MM.1S (cell line): ENCODE results near the gene LTBP1.

Source experiments
- DNase-seq: peaks from one replicate; pipeline ENCODE4 v3.0.0-alpha.2; 2015
- H2AFZ ChIP-seq: fragments of 300-600 bp; sonication (generic); 2 replicates; pipeline ENCODE4 v1.6.0; 2016; ENCODE audit warnings: antibody characterized with exemption, low read length
- H3F3A ChIP-seq: fragments of 300-600 bp; sonication (generic); 2 replicates; pipeline ENCODE4 v1.6.1; 2016; ENCODE audit warnings: mild to moderate bottlenecking, antibody characterized with exemption, low read length, moderate library complexity, mixed read lengths; ENCODE audit not compliant: insufficient read depth
- H3K27ac ChIP-seq: fragments of 300-600 bp; sonication (generic); 2 replicates; pipeline ENCODE4 v1.5.1; 2016; ENCODE audit warnings: mild to moderate bottlenecking, low read length
- H3K27me3 ChIP-seq: fragments of 300-600 bp; sonication (generic); replicated peaks from 2 replicates; pipeline ENCODE4 v1.6.0; 2016; ENCODE audit warnings: low read length; ENCODE audit not compliant: insufficient read depth
- H3K36me3 ChIP-seq: fragments of 300-600 bp; sonication (generic); replicated peaks from 2 replicates; pipeline ENCODE4 v1.6.1; 2016; ENCODE audit warnings: mild to moderate bottlenecking, low read length, mixed read lengths; ENCODE audit not compliant: insufficient read depth
- H3K4me1 ChIP-seq: fragments of 300-600 bp; sonication (generic); 2 replicates; pipeline ENCODE4 v1.6.1; 2016; ENCODE audit warnings: low read length, mixed read lengths
- H3K4me2 ChIP-seq: fragments of 300-600 bp; sonication (generic); 2 replicates; pipeline ENCODE4 v1.6.0; 2016; ENCODE audit warnings: low read depth, low read length
- H3K4me3 ChIP-seq: fragments of 300-600 bp; sonication (generic); 2 replicates; pipeline ENCODE4 v1.5.1; 2016; ENCODE audit warnings: low read length, mixed read lengths
- H3K79me2 ChIP-seq: fragments of 300-600 bp; sonication (generic); 2 replicates; pipeline ENCODE4 v1.6.1; 2016; ENCODE audit warnings: mixed run types, low read length, mixed read lengths
- H3K9ac ChIP-seq: fragments of 300-600 bp; sonication (generic); 2 replicates; pipeline ENCODE4 v1.6.1; 2016; ENCODE audit warnings: low read length, mixed read lengths
- H3K9me2 ChIP-seq: fragments of 300-600 bp; sonication (generic); replicated peaks from 2 replicates; pipeline ENCODE4 v1.6.1; 2016; ENCODE audit warnings: mild to moderate bottlenecking, low read length, mixed read lengths; ENCODE audit not compliant: insufficient read depth
- H3K9me3 ChIP-seq: fragments of 300-600 bp; sonication (generic); replicated peaks from 2 replicates; pipeline ENCODE4 v1.6.1; 2016; ENCODE audit warnings: mild to moderate bottlenecking, low read length, mixed read lengths; ENCODE audit not compliant: insufficient read depth
- H4K20me1 ChIP-seq: fragments of 300-600 bp; sonication (generic); 2 replicates; pipeline ENCODE4 v1.6.1; 2016; ENCODE audit warnings: mild to moderate bottlenecking, low read length, moderate library complexity, mixed read lengths; ENCODE audit not compliant: insufficient read depth
- EZH2 ChIP-seq: fragments of 300-600 bp; sonication (generic); optimal IDR thresholded peaks from 2 replicates; pipeline ENCODE3; 2017; ENCODE audit warnings: low read depth, mild to moderate bottlenecking, antibody characterized with exemption, low read length, mixed read lengths
- EZH2phosphoT487 ChIP-seq: fragments of 300-600 bp; sonication (generic); IDR thresholded peaks from 2 replicates; pipeline ENCODE4 v1.6.1; 2018; ENCODE audit warnings: antibody characterized with exemption, low read length
- TF ChIP-seq, protein P1 (sequence below): fragments of 300-600 bp; sonication (generic); IDR thresholded peaks from 2 replicates; pipeline ENCODE4 v1.5.1; 2016; ENCODE audit warnings: antibody characterized with exemption, low read length, mixed read lengths

Gene LTBP1

DNA sequence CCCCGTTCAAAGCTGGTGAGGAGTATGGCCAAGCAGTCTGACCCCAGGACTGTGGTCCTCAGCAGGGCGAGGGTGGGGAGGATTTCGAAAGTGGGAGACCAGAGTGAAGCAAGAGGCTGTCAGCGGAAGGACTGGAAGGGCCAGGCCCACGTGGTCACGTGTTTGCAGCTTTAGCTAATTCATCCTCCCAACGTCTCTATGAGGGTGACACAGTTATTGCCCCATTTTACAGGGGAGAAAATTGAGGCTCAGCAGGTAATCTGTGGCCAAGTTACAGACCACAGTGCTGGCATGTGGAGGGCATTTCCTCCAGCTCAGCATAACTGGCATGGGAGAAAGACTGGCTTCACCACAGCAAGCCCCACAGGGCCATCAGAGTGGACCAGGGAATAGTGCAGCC lies 45.4 kb upstream of the LTBP1 start:
- no peak overlapping the region for H3K27ac ChIP-seq
- no peaks in the 10 kb centered on the region for H3K9me3 ChIP-seq
- no peaks in the 10 kb centered on the region for H3K79me2 ChIP-seq
- H3K4me1 ChIP-seq: peaks cover 13% of the 10 kb centered on the region; the same call in 1 of the 2 replicates
- no peak overlapping the region for H3K4me3 ChIP-seq
- no peaks in the 10 kb centered on the region for H3K36me3 ChIP-seq
- TF ChIP-seq EZH2phosphoT487 (no peak), EZH2 (no peak)
- TF ChIP-seq, protein P1, sequence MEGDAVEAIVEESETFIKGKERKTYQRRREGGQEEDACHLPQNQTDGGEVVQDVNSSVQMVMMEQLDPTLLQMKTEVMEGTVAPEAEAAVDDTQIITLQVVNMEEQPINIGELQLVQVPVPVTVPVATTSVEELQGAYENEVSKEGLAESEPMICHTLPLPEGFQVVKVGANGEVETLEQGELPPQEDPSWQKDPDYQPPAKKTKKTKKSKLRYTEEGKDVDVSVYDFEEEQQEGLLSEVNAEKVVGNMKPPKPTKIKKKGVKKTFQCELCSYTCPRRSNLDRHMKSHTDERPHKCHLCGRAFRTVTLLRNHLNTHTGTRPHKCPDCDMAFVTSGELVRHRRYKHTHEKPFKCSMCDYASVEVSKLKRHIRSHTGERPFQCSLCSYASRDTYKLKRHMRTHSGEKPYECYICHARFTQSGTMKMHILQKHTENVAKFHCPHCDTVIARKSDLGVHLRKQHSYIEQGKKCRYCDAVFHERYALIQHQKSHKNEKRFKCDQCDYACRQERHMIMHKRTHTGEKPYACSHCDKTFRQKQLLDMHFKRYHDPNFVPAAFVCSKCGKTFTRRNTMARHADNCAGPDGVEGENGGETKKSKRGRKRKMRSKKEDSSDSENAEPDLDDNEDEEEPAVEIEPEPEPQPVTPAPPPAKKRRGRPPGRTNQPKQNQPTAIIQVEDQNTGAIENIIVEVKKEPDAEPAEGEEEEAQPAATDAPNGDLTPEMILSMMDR: no peak
- H4K20me1 ChIP-seq: no peaks in the 10 kb centered on the region
- no peak overlapping the region for H3K4me2 ChIP-seq
- no peaks in the 10 kb centered on the region for H3K9me2 ChIP-seq
- H2AFZ ChIP-seq: no peak overlapping the region
- H3K27me3 ChIP-seq: no peaks in the 10 kb centered on the region
- no peak for DNase-seq
- H3F3A ChIP-seq: no peaks in the 10 kb centered on the region
- H3K9ac ChIP-seq: no peak overlapping the region

DNA sequence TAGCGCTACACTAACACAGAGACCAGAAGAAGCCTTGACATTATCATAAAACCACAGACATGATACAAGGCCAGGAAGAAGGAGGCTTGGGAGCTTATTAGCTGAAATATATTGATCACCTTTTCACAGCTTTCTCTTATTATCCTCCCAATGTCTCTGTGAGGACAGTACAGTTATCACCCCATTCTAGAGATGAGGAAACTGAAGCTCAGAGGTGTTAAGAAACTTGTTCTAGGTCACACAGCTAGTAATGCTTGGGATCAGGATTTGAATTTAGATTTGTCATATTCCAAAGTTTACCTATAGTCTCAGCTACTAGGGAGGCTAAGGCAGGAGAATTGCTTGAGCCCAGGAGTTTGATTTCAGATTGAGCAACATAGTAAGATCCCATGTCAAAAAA lies 44.6 kb upstream of the LTBP1 start:
- H3K9me3 ChIP-seq: no peaks in the 10 kb centered on the region
- no peaks in the 10 kb centered on the region for H4K20me1 ChIP-seq
- no peaks in the 10 kb centered on the region for H3K36me3 ChIP-seq
- no peaks in the 10 kb centered on the region for H3F3A ChIP-seq
- TF ChIP-seq EZH2 (no peak), EZH2phosphoT487 (no peak)
- TF ChIP-seq, protein P1: no peak
- H3K27me3 ChIP-seq: no peaks in the 10 kb centered on the region
- no peak overlapping the region for H3K9ac ChIP-seq
- no peak overlapping the region for H2AFZ ChIP-seq
- H3K9me2 ChIP-seq: no peaks in the 10 kb centered on the region
- no peaks in the 10 kb centered on the region for H3K79me2 ChIP-seq
- peaks cover 13% of the 10 kb centered on the region; the same call in 1 of the 2 replicates for H3K4me1 ChIP-seq
- no peak overlapping the region for H3K27ac ChIP-seq
- H3K4me3 ChIP-seq: no peak overlapping the region
- H3K4me2 ChIP-seq: no peak overlapping the region
- no peak for DNase-seq

DNA sequence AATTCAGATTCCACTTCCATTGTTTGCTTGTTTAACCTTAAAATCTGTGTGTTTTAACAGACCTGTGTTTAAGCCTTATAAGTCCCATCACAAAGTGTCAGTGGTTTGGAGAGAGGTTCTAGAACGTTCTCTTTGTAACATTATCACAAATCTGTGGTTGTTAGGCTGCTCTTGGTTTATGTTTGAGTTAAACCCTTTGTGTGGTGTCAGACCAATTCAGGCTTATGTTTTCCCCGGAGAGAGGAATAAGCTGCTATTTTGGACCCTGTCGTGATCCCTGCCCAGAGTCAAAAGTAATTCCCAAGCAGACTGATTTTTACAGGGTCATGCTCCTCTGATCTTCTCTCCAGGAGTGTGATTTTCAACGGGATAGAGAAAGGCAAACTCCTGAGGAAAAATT lies 43.8 kb upstream of the LTBP1 start:
- no peaks in the 10 kb centered on the region for H3K79me2 ChIP-seq
- H2AFZ ChIP-seq: no peak overlapping the region
- H3K27me3 ChIP-seq: no peaks in the 10 kb centered on the region
- no peaks in the 10 kb centered on the region for H3F3A ChIP-seq
- H3K4me2 ChIP-seq: no peak overlapping the region
- no peak overlapping the region for H3K9ac ChIP-seq
- peaks cover 13% of the 10 kb centered on the region; the same call in 1 of the 2 replicates for H3K4me1 ChIP-seq
- no peak overlapping the region for H3K27ac ChIP-seq
- no peak for DNase-seq
- H3K36me3 ChIP-seq: no peaks in the 10 kb centered on the region
- no peaks in the 10 kb centered on the region for H3K9me2 ChIP-seq
- H3K4me3 ChIP-seq: no peak overlapping the region
- TF ChIP-seq EZH2 (no peak), EZH2phosphoT487 (no peak)
- TF ChIP-seq, protein P1: no peak
- no peaks in the 10 kb centered on the region for H3K9me3 ChIP-seq
- H4K20me1 ChIP-seq: no peaks in the 10 kb centered on the region
